Fibroblast of mammary gland (primary cell): ENCODE data around the gene FAM3C.
A peak's percentile ranks its signal among the peaks of the same experiment; 100 is the strongest.

ENCODE experiments used
- DNase-seq: peaks from one replicate; pipeline ENCODE4 v3.0.0-alpha.2; 2010; ENCODE audit warnings: low read depth
- H3K4me3 ChIP-seq: 2 replicates; pipeline ENCODE4 v1.5.1; 2011; ENCODE audit warnings: low read depth, mild to moderate bottlenecking, low read length, moderate library complexity; ENCODE audit not compliant: control insufficient read depth
- CTCF ChIP-seq: conservative IDR thresholded peaks from 2 replicates; pipeline ENCODE4 v1.5.1; 2011; ENCODE audit warnings: low read depth, low read length, inconsistent platforms; ENCODE audit not compliant: control insufficient read depth, insufficient read depth

The FAM3C gene

GRCh38 chr7:121398246-121398645, 2.1 kb upstream of the FAM3C start:
- H3K4me3 ChIP-seq: no peak overlapping the region
- TF ChIP-seq CTCF: no peak
- DNase-seq: no peak

- no peak overlapping the region for H3K4me3 ChIP-seq
- DNase-seq: no peak
- no peak for TF ChIP-seq CTCF
These were observed 1.7 kb upstream of the FAM3C start for GRCh38 chr7:121397822-121398221.

GRCh38 chr7:121397361-121397760, 1.3 kb upstream of the FAM3C start:
- no peak for DNase-seq
- H3K4me3 ChIP-seq: no peak overlapping the region
- TF ChIP-seq CTCF: no peak

- no peak for TF ChIP-seq CTCF
- DNase-seq: peak; percentile 21
- H3K4me3 ChIP-seq: peak overlapping the region; percentile 82
These were observed 581 bp downstream of the FAM3C start for GRCh38 chr7:121395494-121395960.

- peak overlapping the region; percentile 82 for H3K4me3 ChIP-seq
- DNase-seq: peak; percentile 20
- TF ChIP-seq CTCF: no peak
These were observed 1.4 kb downstream of the FAM3C start for GRCh38 chr7:121394709-121395140.

GRCh38 chr7:121393005-121393366, 3.1 kb downstream of the FAM3C start:
- DNase-seq: no peak
- TF ChIP-seq CTCF: no peak
- no peak overlapping the region for H3K4me3 ChIP-seq
